Measurements from ENCODE around the gene ATXN10.

GRCh38 chr22:45630436-45630835 lies 41.2 kb upstream of the ATXN10 start:
- TF ChIP-seq CTCF (IDR thresholded peaks at IDR 0.05) (no peak), POLR2A (IDR thresholded peaks at IDR 0.05) (no peak)
